GM21737 (cell line): ENCODE data around the gene CAT.

Experiments
- ATAC-seq: cut with Tn5 transposase; IDR thresholded peaks from one replicate; pipeline ENCODE4 v1.9.1; 2021; ENCODE audit warnings: mild to moderate bottlenecking, moderate library complexity; ENCODE audit not compliant: unreplicated experiment

The CAT gene

DNA sequence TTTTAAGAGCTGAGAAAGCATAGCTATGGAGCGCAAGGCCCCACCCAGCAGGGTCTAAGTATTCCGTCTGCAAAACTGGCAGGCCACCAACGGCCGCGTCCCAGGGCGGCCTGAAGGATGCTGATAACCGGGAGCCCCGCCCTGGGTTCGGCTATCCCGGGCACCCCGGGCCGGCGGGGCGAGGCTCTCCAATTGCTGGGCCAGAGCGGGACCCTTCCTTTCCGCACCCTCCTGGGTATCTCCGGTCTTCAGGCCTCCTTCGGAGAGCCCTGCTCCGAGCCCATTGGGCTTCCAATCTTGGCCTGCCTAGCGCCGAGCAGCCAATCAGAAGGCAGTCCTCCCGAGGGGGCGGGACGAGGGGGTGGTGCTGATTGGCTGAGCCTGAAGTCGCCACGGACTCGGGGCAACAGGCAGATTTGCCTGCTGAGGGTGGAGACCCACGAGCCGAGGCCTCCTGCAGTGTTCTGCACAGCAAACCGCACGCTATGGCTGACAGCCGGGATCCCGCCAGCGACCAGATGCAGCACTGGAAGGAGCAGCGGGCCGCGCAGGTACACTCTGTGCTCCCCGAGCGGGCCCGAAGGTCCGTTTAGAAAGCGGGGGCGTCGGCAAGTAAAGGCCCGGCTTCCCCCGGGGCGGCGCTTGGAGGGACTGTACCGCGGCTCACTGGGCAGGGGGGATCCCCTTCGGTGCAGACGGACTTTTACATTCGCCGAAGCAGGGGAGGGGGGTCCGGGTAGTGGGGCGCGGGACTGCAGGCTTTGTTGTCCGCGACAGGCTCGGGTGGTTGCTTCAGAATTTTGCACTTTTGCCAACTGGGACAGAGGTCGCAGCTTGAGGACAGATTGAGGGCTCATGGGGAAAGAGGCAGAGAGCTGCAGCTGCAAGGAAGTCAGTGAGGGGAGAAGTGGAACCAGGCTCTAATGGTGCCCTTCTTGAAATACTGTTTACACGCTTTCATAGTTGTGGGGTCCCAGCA lies at the start of gene CAT:
CAT (plus strand) TSS at position 406 of the 979 bp plus-strand sequence; CDS start at position 486, 80 bp downstream.
- ATAC-seq, result peak; percentile 97

- no peak for ATAC-seq
Measured at GRCh38 chr11:34394771-34395300, 43.9 kb upstream of the CAT start.

DNA sequence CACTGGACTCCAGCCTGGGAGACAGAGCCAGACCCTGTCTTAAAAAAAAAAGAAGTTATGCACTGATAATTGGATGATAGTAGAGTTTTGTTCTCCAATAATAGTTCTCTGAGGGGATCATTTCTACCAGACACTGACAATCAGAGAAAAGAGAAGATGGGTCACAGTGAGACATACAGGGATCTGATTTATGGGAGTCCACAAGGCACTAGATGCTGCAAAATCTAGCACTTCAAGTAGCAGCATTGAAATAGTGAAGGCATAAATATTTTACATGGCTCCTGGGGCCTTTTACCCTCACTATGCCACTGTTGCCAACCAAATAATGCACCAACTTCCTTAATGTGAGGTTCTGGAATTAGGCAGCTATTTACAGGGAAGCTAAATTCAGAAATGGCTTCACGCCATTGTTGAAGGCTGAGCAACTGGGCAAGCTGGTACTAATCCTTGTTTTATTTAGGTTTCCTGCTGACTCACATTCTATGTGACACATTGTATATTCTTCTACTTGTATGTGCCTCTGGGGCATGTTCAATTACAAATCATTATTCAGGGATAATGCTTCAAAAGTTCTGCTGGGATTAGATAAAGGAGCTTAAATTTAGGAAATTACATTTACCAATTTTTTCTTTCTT lies 42.7 kb upstream of the CAT start:
- ATAC-seq, result no peak

GRCh38 chr11:34397120-34397519 lies 41.6 kb upstream of the CAT start:
- ATAC-seq, result no peak

- ATAC-seq, result no peak
Measured at GRCh38 chr11:34397811-34398210, 40.9 kb upstream of the CAT start.

- no peak for ATAC-seq
Measured at GRCh38 chr11:34403431-34403830, 35.3 kb upstream of the CAT start.

DNA sequence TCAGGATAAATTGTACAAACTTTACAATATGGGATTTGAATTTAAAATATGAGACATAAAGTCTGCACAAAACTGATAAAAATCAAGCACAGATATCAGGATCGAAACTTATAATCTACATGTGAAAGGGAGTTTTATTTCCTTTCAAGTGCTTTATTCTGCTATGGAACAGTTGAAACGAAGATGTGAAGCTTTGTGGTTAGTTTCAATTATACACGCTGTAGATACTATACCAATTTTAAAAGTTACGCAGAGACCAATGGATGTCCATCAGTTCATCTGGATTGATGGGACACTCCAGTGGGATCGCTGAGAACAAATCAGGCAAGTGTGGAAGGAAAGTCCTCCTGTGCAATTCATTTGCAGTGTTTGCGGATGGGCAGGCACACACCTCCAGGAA lies 34.5 kb upstream of the CAT start:
- ATAC-seq, result no peak

GRCh38 chr11:34405079-34405858 lies 33.5 kb upstream of the CAT start:
- ATAC-seq, result no peak

GRCh38 chr11:34406413-34406812 lies 32.3 kb upstream of the CAT start:
- ATAC-seq, result no peak

- no peak for ATAC-seq
Measured at GRCh38 chr11:34407121-34407813, 31.5 kb upstream of the CAT start.

- no peak for ATAC-seq
Measured at GRCh38 chr11:34408580-34409172, 30.1 kb upstream of the CAT start.

DNA sequence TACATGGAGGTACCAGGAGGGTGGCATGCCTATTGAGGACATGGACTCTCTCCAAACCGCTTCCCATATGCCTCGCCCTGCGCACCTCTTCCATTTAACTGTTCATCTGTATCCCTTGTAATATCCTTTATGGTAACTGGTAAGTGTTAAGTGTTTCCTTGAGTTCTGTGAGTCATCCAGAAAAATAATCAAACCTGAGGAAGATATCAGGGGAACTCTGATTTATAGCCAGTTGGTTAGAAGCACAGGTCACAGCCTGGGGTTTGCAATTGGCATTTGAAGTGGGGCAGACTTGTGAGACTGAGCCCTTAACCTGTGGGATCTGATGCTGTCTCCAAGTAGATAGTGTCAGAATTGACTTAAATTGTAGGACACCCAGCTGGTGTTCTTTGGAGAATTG lies 27.6 kb upstream of the CAT start:
- ATAC-seq, result no peak

DNA sequence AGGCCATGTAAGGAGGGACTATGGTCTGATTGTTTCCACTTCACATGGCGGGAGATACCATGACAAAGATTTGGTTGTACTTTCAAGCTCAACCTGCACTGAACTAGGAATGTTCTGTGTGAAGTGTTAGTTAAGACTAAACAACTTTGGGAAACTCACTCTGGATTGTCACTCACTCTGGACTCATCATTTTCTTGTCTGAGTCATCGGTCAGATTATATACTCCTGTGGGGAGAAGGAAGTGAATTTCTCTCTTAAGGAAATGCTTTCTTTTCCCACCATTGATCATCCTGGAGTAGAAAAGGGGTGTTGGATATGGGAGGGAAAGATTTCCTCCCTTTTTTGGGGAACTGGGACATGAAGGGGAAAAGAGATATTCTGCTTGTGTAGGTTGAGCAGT lies 26.9 kb upstream of the CAT start:
- ATAC-seq, result no peak

DNA sequence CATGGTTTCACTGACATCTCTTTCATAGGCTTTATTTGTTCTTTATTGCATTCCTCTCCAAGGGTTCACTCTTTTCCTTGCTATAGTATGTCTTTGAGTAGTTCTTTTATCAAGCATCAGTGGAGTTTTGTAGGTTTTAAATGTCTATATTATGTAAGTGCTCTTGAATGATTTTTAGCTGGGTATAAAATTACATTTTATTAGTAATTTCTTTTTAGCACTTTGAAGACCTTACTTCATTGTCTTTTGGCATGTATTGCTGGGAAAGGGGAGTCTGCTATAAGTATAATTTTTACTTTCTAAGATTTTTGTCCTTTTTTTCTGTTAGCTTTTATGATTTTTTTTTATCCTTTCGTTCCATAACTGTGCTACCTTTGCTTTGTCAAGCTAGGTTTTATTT lies 25.5 kb upstream of the CAT start:
- no peak for ATAC-seq

GRCh38 chr11:34415538-34415937 lies 23.2 kb upstream of the CAT start:
- no peak for ATAC-seq

DNA sequence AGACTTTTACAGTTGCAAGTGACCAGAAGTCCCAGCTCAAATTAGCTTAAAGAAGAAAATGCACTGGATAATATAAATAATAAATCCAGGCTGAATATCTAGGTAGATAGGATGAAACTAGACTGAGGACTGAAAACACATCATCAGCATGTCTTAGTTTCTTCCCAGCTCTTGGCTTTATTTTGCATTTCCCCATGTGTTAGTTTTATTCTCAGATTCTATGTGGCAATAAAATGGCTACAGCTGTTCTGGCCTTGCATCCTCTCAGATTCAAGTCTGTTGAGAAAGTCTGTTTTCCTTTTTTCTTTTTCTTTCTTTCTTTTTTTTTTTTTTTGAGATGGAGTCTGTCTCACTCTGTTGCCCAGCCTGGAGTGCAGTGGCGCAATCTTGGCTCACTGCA lies 22.6 kb upstream of the CAT start:
- ATAC-seq, result no peak

DNA sequence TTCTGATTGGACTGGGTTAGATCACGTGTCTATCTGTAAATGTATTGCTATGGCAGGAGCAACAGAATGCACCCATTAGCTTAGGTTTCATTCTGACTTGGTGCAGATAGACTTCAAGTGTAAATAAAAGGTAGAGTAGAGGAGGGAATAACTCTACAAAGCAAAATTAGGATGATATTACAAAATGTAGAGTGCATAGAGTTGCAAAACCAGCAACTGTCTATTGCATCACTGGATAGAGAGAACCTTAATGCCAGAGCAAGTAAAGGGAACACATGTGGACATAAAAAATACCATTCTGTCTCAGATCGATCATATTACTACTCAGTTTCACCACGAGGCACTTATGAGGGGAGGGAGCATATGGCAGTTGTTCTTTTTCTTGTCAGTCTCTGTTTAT lies 22.0 kb upstream of the CAT start:
- ATAC-seq, result no peak

- ATAC-seq, result no peak
Measured at GRCh38 chr11:34417202-34417601, 21.5 kb upstream of the CAT start.

DNA sequence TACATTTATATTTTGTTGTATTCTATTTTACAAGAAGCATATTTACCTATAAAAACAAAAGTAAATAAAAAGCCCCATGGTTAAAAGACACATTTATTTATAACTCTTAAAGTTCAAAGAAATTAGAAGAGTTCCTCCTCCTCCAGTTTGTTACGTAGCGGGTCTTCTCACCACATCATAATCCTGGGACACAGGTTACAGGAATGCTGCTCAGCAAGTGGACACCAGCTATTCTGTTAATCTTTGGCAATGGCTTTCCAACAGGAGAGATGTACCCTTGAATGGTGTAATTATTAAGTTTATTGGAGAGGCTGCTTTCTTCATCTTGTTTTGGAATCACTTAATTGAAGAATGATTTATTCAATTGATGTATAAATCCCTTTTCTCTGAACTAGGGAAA lies 19.6 kb upstream of the CAT start:
- ATAC-seq, result no peak

DNA sequence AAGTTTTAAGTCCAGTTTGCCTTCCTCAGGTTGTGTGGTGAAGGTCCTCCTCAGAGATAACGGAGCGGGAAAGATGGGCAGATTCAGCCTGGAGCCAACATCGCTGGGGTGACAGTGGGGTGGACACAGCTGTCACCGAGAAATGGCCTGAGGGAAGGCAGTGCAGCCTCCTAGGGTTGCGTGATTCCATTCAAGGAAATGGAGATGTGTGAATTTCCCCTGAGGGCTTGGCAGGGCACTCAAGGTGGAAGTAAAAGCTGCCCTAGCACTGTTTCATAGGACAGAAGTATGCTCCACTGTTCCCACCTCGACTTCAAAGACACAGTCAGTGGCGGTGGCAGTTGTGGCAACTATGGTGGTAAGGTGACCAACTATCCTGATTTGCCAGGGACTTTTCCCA lies 15.4 kb upstream of the CAT start:
- no peak for ATAC-seq
